DLD1 (cell line): ENCODE results near the gene C3.
"Not testable (repeated sequence)": the region's sequence is repeated elsewhere in the genome, so short reads cannot be mapped to it uniquely, and the experiment has no call there.

Source experiments
- in situ Hi-C: cut with HindIII; loops from 2 replicates; pipeline ENCODE4 v1.10.0; 2017; ENCODE audit warnings: low sequenced_read_pairs

Gene C3

GRCh38 chr19:6693056-6693471 is 27.4 kb downstream of the C3 start:
- in situ Hi-C loops = no loop called here

GRCh38 chr19:6692027-6692426 is 28.4 kb downstream of the C3 start:
- in situ Hi-C loops = no loop called here

GRCh38 chr19:6691342-6691741 is 29.1 kb downstream of the C3 start:
- in situ Hi-C loops = no loop called here

- in situ Hi-C loops = no loop called here
Measured at GRCh38 chr19:6690160-6690885, 30.1 kb downstream of the C3 start.

- in situ Hi-C loops = no loop called here
Measured at GRCh38 chr19:6687114-6687513, 33.3 kb downstream of the C3 start.

- in situ Hi-C loops = no loop called here
Measured at GRCh38 chr19:6686628-6686975, 33.8 kb downstream of the C3 start.

- in situ Hi-C loops = no loop called here
Measured at GRCh38 chr19:6685962-6686627, 34.4 kb downstream of the C3 start.

- in situ Hi-C loops = no loop called here
Measured at GRCh38 chr19:6685482-6685881, 35.0 kb downstream of the C3 start.

- in situ Hi-C loops = no loop called here
Measured at GRCh38 chr19:6683971-6684370, 36.5 kb downstream of the C3 start.

- in situ Hi-C loops = no loop called here
Measured at GRCh38 chr19:6682607-6683128, 37.8 kb downstream of the C3 start.

- in situ Hi-C loops = no loop called here
Measured at GRCh38 chr19:6680141-6680540, 40.3 kb downstream of the C3 start.

- in situ Hi-C loops = no loop called here
Measured at GRCh38 chr19:6679139-6679538, 41.3 kb downstream of the C3 start.

- in situ Hi-C loops = no loop called here
Measured at GRCh38 chr19:6678690-6679109, 41.8 kb downstream of the C3 start.

- in situ Hi-C loops = no loop called here
Measured at GRCh38 chr19:6677883-6678689, 42.4 kb downstream of the C3 start.

GRCh38 chr19:6677495-6677882 is 43.0 kb downstream of the C3 start:
- in situ Hi-C loops = no loop called here

- in situ Hi-C loops = no loop called here
Measured at GRCh38 chr19:6676288-6676687, 44.2 kb downstream of the C3 start.

GRCh38 chr19:6674868-6675305 is 45.6 kb downstream of the C3 start:
- in situ Hi-C loops = no loop called here

- in situ Hi-C loops = not testable (repeated sequence)
Measured at GRCh38 chr19:6674408-6674807, 46.0 kb downstream of the C3 start.

- in situ Hi-C loops = no loop called here
Measured at GRCh38 chr19:6672693-6673290, 47.7 kb downstream of the C3 start.

- in situ Hi-C loops = no loop called here
Measured at GRCh38 chr19:6671960-6672359, 48.5 kb downstream of the C3 start.

GRCh38 chr19:6668691-6669090 is 51.8 kb downstream of the C3 start:
- in situ Hi-C loops = no loop called here
